HTERT RPE-1 (cell line): Measurements from ENCODE around the gene CSF3R.
"Not testable (repeated sequence)": the region's sequence is repeated elsewhere in the genome, so short reads cannot be mapped to it uniquely, and the experiment has no call there.

ENCODE experiments used
- in situ Hi-C: fragments of 300-500 bp; cut with MboI; formaldehyde crosslinking; loops from 4 replicates; pipeline ENCODE4 v1.14.3; 2020; ENCODE audit warnings: low sequenced_read_pairs

The CSF3R gene

DNA sequence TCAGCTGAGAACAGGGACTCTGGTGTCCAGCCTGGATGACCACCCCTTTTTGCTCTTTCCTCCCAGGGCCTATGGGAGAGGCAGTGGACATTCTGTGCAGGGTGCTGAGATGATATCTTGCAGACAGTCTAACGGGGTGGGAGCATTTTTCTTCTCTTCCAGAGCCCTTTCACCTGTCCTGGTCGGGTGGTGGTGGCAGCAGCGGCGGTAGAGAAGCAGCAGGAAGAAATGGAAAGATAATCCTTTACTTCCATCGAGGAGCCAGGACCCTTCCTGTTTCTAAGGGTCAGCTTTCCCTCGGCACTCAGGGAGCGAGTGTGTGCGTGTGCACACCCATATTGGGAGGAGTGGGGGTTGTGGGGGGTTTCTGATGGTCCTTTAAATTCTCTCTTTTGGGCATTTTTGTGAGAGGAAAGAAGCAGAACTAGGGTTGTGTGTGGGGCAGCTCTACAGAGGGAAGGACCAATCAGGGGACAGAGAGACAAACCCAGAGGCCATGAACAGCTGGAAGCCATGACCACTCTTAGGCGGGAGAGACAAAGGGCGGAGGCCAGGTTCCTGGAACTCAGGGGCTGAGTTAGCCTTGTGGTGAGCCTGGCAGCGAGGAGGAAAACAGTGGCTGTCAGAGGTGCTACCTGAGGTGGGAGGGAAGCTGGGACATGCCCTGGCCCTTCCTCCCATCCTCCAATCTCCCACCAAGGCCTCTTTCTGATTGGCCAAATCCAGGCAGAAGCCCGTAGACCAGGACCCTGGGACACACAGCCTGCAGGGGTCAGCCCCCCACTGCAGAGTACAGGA lies 31.2 kb upstream of the CSF3R start:
- in situ Hi-C loops = no loop called here

DNA sequence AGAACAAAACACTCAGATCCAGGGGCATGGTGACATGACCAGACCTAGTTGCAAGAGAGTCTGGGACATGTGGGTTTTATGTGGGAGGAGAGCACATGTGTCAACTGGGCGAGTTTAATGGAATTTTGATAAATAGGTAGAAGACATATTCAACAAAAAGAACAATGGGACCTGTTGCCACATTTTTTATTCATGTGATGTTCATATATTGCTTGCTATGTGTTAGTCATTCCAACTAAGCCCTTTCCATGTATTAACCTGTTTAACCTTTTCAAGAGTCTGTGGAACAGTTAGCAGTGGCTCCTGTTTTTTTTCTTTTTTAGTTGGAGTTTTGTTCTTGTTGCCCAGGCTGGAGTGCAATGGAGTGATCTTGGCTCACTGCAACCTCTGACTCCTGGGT lies 30.1 kb upstream of the CSF3R start:
- in situ Hi-C loops = no loop called here

DNA sequence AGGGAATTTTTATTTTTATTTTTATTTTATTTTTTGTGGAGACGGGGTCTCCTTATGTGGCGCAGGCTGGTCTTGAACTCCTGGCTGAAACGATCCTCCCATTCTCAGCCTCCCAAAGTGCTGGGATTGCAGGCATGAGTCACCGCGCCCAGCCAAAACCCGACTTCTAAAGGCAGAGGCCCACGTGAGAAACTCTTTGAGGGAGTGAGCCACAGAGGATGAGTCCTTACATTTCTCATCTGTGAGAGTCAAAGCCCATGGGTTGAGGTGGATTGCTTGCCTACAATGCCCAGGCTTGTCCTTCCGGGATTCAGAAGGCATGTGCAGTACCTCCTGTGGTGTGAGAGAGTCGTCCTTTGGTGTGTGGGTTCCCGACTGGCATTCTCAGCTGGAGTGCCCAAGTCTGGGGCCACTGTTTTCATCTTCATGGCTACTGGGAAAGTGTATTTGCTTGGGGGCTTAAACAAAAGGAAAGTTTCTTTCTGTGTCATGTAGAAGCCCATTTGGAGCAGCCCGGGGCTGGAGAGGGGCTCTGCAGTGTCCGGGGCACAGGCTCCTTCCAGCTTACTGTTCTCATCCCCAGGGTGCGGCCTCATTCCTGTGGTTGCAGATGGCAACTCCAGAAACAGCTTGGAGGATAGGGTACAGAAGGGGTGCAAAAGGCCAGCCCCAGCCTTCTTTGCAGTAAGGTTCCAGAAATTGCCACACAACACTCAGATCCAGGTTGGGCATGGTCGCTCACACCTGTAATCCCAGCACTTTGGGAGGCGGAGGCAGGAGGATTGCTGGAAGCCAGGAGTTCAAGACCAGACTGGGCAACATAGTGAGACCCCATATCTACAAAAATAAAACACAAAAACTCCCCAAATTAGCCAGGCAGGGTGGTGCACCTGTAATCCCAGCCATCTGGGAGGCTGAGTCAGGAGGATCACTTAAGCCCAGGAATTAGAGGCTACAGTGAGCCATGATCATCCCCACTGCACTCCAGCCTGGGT lies 29.4 kb upstream of the CSF3R start:
- in situ Hi-C loops = no loop called here

DNA sequence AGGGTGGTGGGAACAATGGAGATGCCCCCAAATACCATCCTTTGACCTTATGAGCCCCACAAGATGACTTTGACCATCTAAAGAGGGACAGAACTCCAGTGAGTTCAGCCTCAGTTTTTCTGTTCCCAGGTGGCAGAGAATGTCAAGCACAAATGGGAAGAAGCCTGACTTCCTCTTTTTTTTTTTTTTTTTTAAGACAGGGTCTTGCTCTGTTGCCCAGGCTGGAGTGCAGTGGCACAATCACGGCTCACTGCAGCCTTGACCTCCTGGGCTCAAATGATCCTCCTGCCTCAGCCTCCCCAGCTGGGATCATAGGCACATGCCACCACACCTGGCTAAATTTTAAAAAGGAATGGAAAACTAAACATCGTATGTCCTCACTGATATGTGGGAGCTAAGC lies 28.5 kb upstream of the CSF3R start:
- in situ Hi-C loops = not testable (repeated sequence)

DNA sequence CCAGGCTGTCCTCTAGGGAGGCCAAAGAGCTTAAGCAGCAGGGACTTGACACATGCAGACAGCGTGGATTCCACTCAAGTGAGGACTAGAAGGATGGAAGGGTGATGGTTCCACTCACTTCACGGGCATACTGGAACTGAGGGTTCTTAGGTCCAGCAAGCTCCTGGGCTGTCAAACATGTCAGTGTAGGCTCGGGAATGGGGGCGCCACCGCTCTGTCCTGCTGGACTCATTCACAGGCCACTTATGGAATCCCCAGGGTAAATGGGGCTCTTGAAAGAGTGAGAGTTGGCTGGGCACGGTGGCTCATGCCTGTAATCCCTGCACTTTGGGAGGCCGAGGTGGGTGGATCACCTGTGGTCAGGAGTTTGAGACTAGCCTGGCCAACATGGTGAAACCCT lies 27.7 kb upstream of the CSF3R start:
- in situ Hi-C loops = no loop called here

DNA sequence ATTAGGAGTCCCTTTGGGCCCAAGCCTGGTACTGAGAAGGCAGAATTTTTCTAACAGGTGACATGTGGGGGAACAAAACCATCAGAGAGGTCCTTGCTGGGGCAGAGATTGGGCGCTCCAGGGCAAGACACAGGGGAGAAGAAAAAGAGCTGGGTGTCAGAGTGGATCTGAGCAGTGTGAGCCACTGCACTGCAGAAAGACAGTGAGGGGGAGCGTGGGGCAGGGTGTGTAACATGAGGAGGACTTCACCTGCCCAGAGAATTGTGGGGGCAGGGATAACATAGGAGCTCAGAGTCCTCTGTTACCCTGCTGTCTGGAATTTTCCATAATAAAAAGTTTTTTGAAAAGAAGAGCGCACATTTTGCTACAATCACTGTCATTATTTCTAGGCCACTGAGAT lies 25.5 kb upstream of the CSF3R start:
- in situ Hi-C loops = no loop called here

DNA sequence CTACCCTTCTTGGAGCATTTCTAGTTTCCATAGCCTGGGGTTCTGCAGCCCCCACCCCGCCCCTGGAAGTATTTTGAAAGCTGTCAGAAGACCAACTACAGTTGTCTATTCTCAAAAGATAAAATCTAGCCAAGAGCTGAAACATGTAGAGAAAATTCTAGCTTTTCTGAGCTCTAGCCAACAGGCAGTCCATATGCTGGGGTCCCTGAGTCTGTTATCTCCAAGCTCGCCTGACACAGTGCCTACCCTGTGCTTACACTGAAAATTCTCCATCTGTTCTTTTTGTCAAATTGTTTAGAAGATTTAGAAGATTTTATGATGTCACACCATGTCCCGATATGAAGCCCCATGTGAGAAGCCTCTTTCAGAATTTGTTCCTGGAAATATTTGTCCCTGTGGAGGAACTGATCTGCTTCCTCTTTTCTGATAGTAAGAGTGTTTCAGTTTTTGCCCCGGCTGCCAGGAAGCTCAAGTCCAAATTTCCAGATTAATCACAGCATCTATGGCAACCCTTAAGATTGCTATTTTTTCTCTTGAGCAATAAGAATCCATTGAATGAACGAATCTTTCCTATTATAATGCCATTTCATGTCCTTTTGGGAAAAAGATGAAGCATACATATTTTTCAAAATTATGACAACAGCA lies 23.7 kb upstream of the CSF3R start:
- in situ Hi-C loops = no loop called here

DNA sequence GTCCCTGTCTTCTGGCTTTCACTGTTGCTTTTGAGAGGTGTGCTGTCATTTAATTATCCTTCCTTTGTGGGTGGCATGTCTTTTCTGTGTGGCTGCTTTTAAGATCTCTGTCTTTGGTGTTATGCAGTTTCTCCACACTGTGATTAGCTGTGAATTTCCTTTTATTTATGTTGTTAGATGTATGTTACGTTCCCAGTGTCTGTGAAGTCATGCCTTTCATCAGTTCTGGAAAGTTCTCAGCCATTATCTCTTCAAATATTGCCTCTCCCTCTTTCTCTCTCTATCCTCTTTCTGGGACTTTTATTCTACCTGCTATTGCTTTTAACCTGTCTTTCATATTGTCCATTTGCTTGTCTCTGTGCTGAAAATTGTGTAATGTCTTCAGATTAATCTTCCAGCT lies 21.0 kb upstream of the CSF3R start:
- in situ Hi-C loops = no loop called here

DNA sequence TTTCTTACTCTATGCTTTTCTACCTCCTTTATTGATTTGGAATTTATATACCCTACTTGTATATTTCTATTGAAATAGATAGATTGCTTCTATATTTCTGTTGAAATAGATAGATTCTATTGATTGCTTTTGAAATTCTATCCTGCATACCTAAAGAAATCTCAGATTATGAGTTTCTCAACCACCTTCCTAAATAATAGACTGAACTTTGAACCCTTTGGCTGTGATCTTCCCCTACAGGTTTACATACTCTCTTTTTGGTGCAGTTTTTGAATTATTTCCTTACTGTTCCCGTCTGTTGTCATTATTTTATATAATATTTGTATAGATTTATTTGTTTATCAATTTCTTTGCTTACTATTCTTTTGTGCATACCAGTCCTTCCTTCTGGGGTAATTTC lies 20.4 kb upstream of the CSF3R start:
- in situ Hi-C loops = no loop called here

DNA sequence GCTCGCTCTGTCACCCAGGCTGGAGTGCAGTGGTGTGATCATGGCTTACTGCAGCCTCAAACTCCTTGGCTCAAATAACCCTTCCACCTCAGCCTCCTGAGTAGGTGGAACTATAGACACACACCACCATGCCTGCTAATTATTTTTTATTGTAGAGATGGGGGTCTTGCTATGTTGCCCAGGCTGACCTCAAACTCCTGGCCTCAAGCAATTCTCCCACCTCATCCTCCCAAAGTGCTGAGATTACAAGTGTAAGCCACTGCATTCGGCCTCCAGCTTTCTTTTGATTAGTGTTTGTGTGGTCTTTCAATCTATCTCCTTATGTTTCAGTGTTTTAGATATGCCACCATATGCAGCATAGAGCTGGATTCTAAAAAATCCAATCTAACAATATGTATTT lies 19.9 kb upstream of the CSF3R start:
- in situ Hi-C loops = no loop called here

DNA sequence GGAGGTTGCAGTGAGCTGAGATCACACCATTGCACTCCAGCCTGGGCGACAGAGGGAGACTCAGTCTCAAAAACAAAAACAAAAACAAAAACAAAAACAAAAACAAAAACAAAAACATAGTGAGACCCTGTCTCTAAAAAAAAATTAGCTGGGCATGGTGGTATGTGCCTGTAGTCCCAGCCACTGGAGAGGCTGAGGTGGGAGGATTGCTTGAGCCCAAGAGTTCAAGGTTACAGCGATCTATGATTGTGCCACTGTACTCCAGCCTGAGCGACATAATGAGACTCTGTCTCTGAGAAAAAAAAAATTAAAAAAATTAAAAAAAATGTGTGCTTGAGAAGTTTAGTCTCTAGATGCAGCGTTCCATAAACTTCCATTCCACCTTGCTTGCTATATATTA lies 19.2 kb upstream of the CSF3R start:
- in situ Hi-C loops = not testable (repeated sequence)

DNA sequence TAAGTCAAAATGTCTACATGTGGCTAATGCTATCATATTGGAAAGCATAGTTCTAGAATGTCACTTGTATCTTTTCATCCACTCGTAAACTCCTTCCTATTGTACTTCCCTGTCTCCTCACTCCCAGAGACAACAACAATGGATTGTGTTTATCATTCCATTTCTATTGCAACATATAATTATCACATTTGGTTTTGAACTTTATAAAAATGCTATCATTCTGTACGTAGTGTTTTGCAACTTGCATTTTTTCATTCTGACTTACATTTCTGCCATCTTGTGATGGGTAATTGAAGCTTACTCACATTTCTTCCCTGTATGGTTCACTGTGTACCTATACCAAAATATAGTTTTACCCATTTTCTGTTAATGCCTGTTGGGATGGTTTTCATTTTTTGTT lies 14.5 kb upstream of the CSF3R start:
- in situ Hi-C loops = no loop called here

DNA sequence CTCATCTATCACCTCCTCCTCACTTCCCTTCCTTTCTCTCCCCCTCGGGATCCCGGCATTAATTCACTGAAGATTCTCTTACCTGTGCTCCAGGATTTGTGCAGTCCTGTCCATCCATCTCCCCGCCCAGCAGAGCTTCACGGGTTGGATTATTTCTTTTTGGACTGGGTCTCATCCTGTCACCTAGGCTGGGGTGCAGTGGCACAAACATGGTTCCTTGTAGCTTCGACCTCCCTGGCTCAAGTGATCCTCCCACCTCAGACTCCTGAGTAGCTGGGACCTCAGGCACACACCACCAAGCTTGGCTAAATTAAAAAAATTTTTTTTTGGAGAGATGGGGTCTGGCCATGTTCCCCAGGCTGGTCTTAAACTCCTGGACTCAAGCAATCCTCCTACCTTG lies 12.3 kb upstream of the CSF3R start:
- in situ Hi-C loops = no loop called here

DNA sequence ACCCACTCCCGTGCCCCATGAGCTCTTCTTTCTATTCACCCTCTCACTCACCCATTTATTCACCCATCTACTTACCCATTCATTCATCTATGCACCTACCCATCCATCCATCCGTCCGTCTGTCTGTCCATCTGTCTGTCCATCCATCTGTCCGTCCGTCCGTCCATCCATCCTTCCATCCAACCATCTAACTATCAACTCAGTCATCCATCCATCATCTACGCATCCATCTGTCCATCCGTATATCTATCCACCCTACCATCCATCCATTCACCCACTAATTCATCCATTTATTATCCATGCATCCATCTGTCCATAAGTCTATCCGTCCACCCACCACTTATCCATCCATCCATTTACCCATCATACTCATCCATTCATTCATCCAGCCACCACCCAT lies 10.8 kb upstream of the CSF3R start:
- in situ Hi-C loops = no loop called here

DNA sequence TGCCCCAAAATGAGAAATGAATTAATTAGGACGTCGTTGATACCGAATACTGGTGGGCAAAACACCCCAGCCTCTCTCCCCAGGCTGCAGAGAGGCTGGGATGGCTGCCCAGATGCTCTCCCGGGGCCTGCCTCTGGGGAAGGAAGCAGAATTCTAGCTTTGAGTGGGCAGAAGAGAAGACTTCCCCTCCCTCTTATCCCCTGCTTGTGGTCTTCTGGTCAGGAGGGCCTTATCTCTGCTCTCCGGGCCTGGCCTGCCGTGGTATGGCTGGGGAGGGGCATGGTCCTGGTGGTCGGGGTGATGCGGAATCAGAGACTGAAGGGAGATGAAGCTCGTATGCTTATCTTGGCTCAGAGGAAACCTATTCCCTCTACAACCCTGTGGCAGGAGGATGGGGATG lies 9.8 kb upstream of the CSF3R start:
- in situ Hi-C loops = no loop called here

DNA sequence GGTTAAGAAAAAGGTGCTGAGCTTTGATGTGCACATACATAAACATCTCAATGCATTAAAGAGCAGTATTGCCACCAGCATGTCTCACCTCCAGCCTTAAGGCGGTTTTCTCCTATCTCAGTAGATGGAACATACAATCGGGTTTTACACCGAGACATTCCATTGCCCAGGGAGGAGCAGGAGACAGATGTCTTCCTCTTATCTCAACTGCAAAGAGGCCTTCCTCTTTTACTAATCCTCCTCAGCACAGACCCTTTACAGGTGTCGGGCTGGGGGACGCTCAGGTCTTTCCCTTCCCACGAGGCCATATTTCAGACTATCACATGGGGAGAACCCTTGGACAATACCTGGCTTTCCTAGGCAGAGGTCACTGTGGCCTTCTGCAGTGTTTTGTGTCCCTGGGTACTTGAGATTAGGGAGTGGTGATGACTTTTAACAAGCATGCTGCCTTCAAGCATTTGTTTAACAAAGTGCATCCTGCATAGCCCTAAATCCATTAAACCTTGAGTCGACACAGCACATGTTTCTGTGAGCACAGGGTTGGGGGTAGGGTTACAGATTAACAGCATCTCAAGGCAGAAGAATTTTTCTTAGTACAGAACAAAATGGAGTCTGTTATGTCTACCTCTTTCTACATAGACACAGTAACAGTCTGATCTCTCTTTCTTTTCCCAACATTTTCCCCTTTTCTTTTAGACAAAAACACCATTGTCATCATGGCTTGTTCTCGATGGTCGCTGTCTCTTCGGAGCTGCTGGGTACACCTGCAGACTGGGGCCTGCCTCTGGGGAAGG lies 6.7 kb upstream of the CSF3R start:
- in situ Hi-C loops = not testable (repeated sequence)

DNA sequence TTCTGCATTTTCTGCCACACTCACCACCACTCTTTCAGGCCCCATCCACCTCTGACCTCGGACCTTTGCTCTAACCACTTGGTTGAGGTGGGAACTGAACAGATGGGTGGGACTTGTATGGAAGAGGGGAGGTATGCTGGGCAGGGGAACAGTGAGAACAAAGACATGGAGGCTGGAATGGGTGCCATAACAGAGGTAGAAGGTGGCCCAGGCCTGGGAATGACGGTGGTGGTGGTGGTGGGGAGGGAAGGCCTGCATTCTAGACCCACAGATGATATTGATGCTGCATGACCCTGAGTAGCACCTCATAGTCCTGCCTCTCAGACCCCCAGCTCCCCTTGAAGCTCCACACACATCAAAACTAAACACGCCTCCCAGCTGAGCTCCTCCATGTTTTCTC lies 5.2 kb upstream of the CSF3R start:
- in situ Hi-C loops = no loop called here

DNA sequence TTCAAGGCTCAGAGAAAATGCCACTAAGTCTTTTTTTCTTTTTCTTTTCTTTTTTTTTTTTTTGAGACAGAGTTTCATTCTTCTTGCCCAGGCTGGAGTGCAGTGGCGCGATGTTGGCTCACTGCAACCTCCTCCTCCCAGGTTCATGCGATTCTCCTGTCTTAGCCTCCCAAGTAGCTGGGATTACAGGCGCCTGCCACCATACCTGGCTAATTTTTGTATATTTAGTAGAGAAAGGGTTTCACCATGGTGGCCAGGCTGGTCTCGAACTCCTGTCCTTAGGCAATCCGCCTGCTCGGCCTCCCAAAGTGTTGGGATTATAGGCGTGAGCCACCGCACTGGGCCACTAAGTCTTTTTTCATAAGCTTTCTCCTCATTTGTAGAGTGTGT lies 4.6 kb upstream of the CSF3R start:
- in situ Hi-C loops = not testable (repeated sequence)

DNA sequence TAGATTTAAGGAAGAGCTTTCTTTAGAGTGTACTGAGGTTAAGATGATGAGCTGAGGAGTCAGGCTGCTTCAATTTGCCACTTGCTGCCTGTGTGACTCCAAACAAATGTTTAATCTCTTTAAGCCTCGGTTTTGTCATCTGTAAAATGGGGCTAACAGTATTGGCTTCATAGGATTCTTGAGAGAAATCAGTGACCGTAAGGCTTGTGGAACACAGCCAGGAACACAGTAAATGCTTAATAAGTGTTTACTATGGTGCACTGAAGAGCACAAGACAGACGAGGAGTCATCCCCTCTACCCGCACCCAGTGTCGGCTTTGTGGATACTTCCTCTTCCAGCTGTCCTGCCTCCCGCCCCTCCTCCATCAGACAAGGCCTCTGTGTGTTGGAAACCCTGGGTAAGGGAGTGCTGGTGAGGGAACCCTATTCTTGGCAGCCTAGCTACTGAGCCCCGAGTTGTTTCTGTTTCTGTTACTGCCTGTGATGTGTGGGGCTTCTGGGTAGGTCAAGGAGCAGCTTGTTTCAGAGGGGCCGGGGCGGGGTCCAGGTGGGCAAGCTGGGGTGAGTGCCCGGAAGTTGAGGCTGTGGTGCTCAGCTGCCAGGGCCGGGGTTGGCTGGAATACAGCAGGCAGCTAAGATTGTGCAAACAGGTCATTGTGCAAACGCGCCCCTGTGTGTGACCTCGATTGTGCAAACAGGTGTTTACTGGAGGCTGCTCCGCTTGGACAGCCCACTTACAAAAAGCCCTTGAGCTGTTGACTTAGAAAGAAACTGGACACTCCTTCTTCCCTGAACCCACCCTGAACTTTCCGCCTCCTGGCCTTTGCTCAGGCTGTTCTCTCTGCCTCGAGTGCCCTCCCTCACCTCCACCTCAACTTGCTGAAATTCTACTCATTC lies 4.0 kb upstream of the CSF3R start:
- in situ Hi-C loops = no loop called here

DNA sequence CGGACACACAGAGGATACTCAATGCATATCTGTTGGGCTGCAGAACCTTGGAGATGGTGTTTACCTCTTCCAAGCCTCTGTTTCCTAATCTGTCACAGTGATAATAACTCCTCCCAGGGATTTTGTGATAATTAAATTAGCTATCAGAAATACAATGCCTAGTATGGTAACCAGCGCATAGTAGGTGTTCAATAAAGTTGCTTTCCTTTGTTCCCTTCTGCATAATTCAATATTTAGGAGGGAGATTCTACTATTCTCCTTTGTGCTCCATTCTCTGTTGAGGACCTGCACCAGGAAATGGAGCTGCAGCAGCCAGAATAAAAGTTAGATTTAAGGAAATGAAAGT lies 3.4 kb upstream of the CSF3R start:
- in situ Hi-C loops = no loop called here
